Naive thymus-derived CD4-positive, alpha-beta T cell (primary cell): ENCODE data around the gene PIGA. TPM values are rescaled to one million over a fixed set of nuclear protein-coding genes. Genes with fewer than 3 reads are reported as not detected.

Experiments used
- ATAC-seq: fragments of 150-1000 bp; cut with Tn5 transposase; 2 replicates; pipeline ENCODE4 v1.10.0; 2021; ENCODE audit warnings: mild to moderate bottlenecking, moderate library complexity
- CTCF ChIA-PET: fragments of 350-600 bp; sonication (Branson Sonifier 250); formaldehyde crosslinking; loops from one replicate; lab custom pipeline; 2021; ENCODE audit warnings: antibody characterized with exemption; lab: Charles Lee
- POLR2A ChIA-PET: fragments of 350-600 bp; sonication (Branson Sonifier 250); formaldehyde crosslinking; loops from one replicate; lab custom pipeline; 2021; ENCODE audit warnings: antibody characterized with exemption, inconsistent platforms; lab: Charles Lee
- DNase-seq, 9 donors: peaks; one replicate each; pipeline versions ENCODE4 v3.0.0 to v3.0.0-alpha.2; 2020 to 2022; ENCODE audit warnings: mixed read lengths in 1 of 9
- H3K27ac ChIP-seq: one replicate; pipeline ENCODE4 v1.7.0; 2013; ENCODE audit warnings: mild to moderate bottlenecking, low read depth, low read length, moderate library complexity
- H3K27me3 ChIP-seq, 2 donors: one replicate each; pipeline ENCODE4 v1.7.0; 2013; ENCODE audit warnings: low read length in 2 of 2, mild to moderate bottlenecking in 2 of 2, moderate library complexity in 2 of 2; ENCODE audit not compliant: control insufficient read depth in 2 of 2, insufficient read depth in 2 of 2
- H3K36me3 ChIP-seq, 3 experiments: 1 replicate in 2 of 3; 2 replicates in 1 of 3; pipeline ENCODE4 v1.7.0; 2013; ENCODE audit warnings: low read length in 3 of 3, mild to moderate bottlenecking in 3 of 3, moderate library complexity in 1 of 3; ENCODE audit not compliant: insufficient read depth in 3 of 3, control insufficient read depth in 2 of 3
- H3K4me1 ChIP-seq, 2 donors: one replicate each; pipeline ENCODE4 v1.7.0; 2013; ENCODE audit warnings: low read length in 2 of 2, mild to moderate bottlenecking in 2 of 2, moderate library complexity in 1 of 2; ENCODE audit not compliant: control insufficient read depth in 2 of 2, insufficient read depth in 2 of 2
- H3K4me3 ChIP-seq: 2 replicates; pipeline ENCODE4 v1.7.0; 2013; ENCODE audit warnings: mild to moderate bottlenecking, low read length
- H3K9me3 ChIP-seq, 3 experiments: 1 replicate in 2 of 3; 2 replicates in 1 of 3; pipeline ENCODE4 v1.7.0; 2013; ENCODE audit warnings: low read length in 3 of 3; ENCODE audit not compliant: control insufficient read depth in 2 of 3
- H3K27ac Mint-ChIP-seq, 9 donors: one replicate each; pipeline ENCODE4 v1.8.0; 2020 to 2022; ENCODE audit warnings: mixed read lengths in 9 of 9, mild to moderate bottlenecking in 8 of 9, moderate library complexity in 5 of 9, inconsistent platforms in 2 of 9
- H3K27me3 Mint-ChIP-seq, 5 donors: one replicate each; pipeline ENCODE4 v1.8.0; 2021 to 2022; ENCODE audit warnings: mixed read lengths in 5 of 5, mild to moderate bottlenecking in 1 of 5
- H3K36me3 Mint-ChIP-seq, 5 donors: one replicate each; pipeline ENCODE4 v1.8.0; 2020 to 2022; ENCODE audit warnings: mixed read lengths in 5 of 5, mild to moderate bottlenecking in 3 of 5, inconsistent platforms in 1 of 5
- H3K4me1 Mint-ChIP-seq, 7 donors: one replicate each; pipeline ENCODE4 v1.8.0; 2020 to 2022; ENCODE audit warnings: mixed read lengths in 7 of 7, mild to moderate bottlenecking in 3 of 7, inconsistent platforms in 1 of 7
- H3K4me3 Mint-ChIP-seq, 10 donors: one replicate each; pipeline ENCODE4 v1.8.0; 2020 to 2022; ENCODE audit warnings: mild to moderate bottlenecking in 10 of 10, mixed read lengths in 10 of 10, moderate library complexity in 6 of 10, inconsistent platforms in 2 of 10
- H3K9me3 Mint-ChIP-seq, 11 donors: one replicate each; pipeline ENCODE4 v1.8.0; 2020 to 2022; ENCODE audit warnings: mixed read lengths in 11 of 11, mild to moderate bottlenecking in 4 of 11, inconsistent platforms in 1 of 11, moderate library complexity in 1 of 11
- intact Hi-C, 2 donors: fragments of 100-400 bp; cut with micrococcal nuclease; formaldehyde crosslinking; loops; one replicate each; pipeline ENCODE4 v1.15.1; 2023
- polyA plus RNA-seq, 2 donors: library from polyadenylated mRNA; unstranded; fragments of 300-500 nt; fragmentation: Illumina TruSeq; gene quantifications; one replicate each; pipeline ENCODE4 v1.2.3, GENCODE V29; 2021
- total RNA-seq, 6 experiments: library from RNA in 5 of 6; stranded (reverse) in 5 of 6; gene quantifications; 1 replicate in 5 of 6; 2 replicates in 1 of 6; pipeline ENCODE4 v1.2.3 and lab custom pipeline; 2021 to 2026

Gene PIGA
- total and polyA plus RNA-seq, 7 experiments from 2014 or later = 4.0 to 102 (median 27.2) TPM

DNA sequence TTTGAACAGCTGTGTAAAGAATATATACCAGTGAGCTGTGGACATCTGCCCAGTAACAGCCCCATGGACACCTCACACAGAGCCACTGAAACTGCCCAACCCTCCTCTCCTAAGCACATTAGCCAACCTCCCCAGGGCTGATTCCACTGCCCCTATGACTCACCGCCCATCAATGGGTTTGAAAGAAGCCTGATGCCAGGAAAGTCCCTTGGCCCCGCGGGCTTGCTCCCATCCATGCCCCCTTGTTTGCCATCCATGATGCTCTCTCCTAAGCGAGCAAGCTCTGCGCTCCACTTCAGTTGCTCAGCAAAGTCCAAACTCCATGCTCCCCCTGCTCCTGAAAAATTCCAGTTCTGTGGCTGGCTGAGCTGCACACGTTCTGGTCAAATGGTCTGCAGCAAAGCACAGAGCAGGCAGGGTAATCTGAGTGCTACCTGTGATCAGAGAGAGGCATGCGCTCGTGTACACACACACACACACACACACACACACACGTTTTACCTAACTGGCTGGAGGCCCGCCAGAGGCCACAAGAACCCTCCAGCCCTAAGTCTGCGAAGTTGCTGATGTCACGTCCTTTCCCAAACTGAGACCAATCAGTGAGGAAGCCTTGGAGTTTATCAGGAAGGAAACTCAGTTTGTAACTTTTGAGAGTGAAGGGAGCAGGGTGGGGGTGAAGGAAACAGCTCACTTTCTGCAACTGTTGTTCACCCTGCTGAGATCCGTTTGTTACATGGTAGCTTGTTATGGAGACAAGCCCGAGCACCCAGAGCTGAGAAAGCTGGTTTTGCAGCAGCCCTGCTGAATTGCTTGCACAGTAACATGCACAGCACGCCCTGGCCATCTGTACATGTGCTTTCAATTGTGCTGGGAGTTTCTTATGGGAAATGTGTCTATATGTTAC lies 65.5 kb downstream of the PIGA start, which contains the start of gene ASB9:
Gene ASB9, minus strand, starts transcription at position 466 of the 904 bp plus-strand sequence. Its CDS starts 209 bp downstream, at position 257.
- H3K9me3 Mint-ChIP-seq = peaks cover 0 to 2% (median 0%) of the 10 kb centered on the region in 11 donors
- ChIA-PET POLR2A (no interaction called here), CTCF (interaction anchor here (0.7 kb wide), 1 partner anchor 155 kb away, joined by 3 read pairs; no protein-coding TSS in a partner anchor)
- H3K4me3 Mint-ChIP-seq = peak within 1 kb of the TSS; percentile 58 to 79 (median 73)
- no peaks in the 10 kb centered on the region for H3K27me3 ChIP-seq
- H3K4me1 ChIP-seq = no peaks in the 10 kb centered on the region
- H3K9me3 ChIP-seq = no peaks in the 10 kb centered on the region
- peak in 7 of 9 donors; percentile 24 to 52 (median 46) for DNase-seq
- H3K27ac ChIP-seq = no peak within 1 kb of the TSS
- intact Hi-C loops = no loop called here
- H3K36me3 Mint-ChIP-seq = no peaks in the 10 kb centered on the region
- H3K27me3 Mint-ChIP-seq = peaks cover 0 to 6% (median 0%) of the 10 kb centered on the region in 5 donors
- peak within 1 kb of the TSS; percentile 60 to 92 (median 77) for H3K27ac Mint-ChIP-seq
- peaks cover 4 to 15% (median 11%) of the 10 kb centered on the region in 7 donors for H3K4me1 Mint-ChIP-seq
- H3K36me3 ChIP-seq = no peaks in the 10 kb centered on the region
- H3K4me3 ChIP-seq = no peak within 1 kb of the TSS
- peak; percentile 55 for ATAC-seq

Other genes with a start within 250 kb of the PIGA start
- gene ASB9, start 65.4 kb downstream of the PIGA start, total RNA-seq = 1 to 10 TPM in 1 of 5 experiments, under 1 TPM in 3, not detected in 1; 0.62 to 1.9 (median 0.81) TPM
- 1 to 10 TPM; 1.6 to 2.4 TPM for gene ASB9, start 65.4 kb downstream of the PIGA start, polyA plus RNA-seq
- not detected for gene ASB11, start 19.9 kb downstream of the PIGA start, total RNA-seq
- not detected for gene ASB11, start 19.9 kb downstream of the PIGA start, polyA plus RNA-seq
- not detected for gene VEGFD, start 48.9 kb upstream of the PIGA start, total RNA-seq
- gene VEGFD, start 48.9 kb upstream of the PIGA start, polyA plus RNA-seq = not detected
- gene PIR, start 157.8 kb upstream of the PIGA start, total RNA-seq = 1 to 10 TPM in 1 of 5 experiments, under 1 TPM in 2, not detected in 2; 0.49 to 4.6 (median 0.70) TPM
- gene PIR, start 157.8 kb upstream of the PIGA start, polyA plus RNA-seq = not detected
- gene BMX, start 165.3 kb upstream of the PIGA start, total RNA-seq = not detected
- not detected for gene BMX, start 165.3 kb upstream of the PIGA start, polyA plus RNA-seq